Aorta (tissue), 5 donors: ENCODE results near the gene TMEM139. TPM values are rescaled to one million over a fixed set of nuclear protein-coding genes. Genes with fewer than 3 reads are reported as not detected.
A peak's percentile ranks its signal among the peaks of the same experiment; 100 is the strongest.

Source experiments
- ATAC-seq: fragments of 200-7000 bp; cut with Tn5 transposase; one replicate; pipeline ENCODE4 v1.9.1; 2022; ENCODE audit warnings: moderate library complexity; ENCODE audit not compliant: low FRiP score
- DNase-seq, 2 donors: peaks; one replicate each; pipeline ENCODE4 v3.0.0-alpha.2; 2020
- H3K27ac ChIP-seq, 2 donors: one replicate each; pipeline ENCODE4 v1.5.1; 2013; ENCODE audit warnings: low read length in 2 of 2, mild to moderate bottlenecking in 2 of 2, moderate library complexity in 2 of 2, control low read depth in 1 of 2, inconsistent platforms in 1 of 2, low read depth in 1 of 2
- H3K27me3 ChIP-seq, 2 donors: one replicate each; pipeline ENCODE4 v1.6.1; 2013; ENCODE audit warnings: control low read depth in 1 of 2, low read length in 1 of 2, mild to moderate bottlenecking in 1 of 2, moderate library complexity in 1 of 2; ENCODE audit not compliant: insufficient read depth in 2 of 2, control insufficient read depth in 1 of 2
- H3K36me3 ChIP-seq, 2 donors: one replicate each; pipeline ENCODE4 v1.6.1; 2013; ENCODE audit warnings: control low read depth in 1 of 2, low read length in 1 of 2, mild to moderate bottlenecking in 1 of 2; ENCODE audit not compliant: insufficient read depth in 2 of 2, control insufficient read depth in 1 of 2
- H3K4me1 ChIP-seq, 2 donors: one replicate each; pipeline ENCODE4 v1.6.1; 2013; ENCODE audit warnings: low read length in 2 of 2, control low read depth in 1 of 2, mild to moderate bottlenecking in 1 of 2, moderate library complexity in 1 of 2; ENCODE audit not compliant: insufficient read depth in 2 of 2, control insufficient read depth in 1 of 2
- H3K4me3 ChIP-seq, 2 donors: one replicate each; pipeline ENCODE4 v1.5.1; 2013; ENCODE audit warnings: low read length in 2 of 2, control low read depth in 1 of 2, mild to moderate bottlenecking in 1 of 2
- H3K9me3 ChIP-seq: one replicate; pipeline ENCODE4 v1.6.1; 2013; ENCODE audit warnings: mild to moderate bottlenecking, low read length; ENCODE audit not compliant: control insufficient read depth
- WGBS, 2 donors: extraction: QIAGEN DNeasy Blood & Tissue Kit; methylation state at CpG; one replicate each; pipeline ENCODE4 v1.1.7; 2013; 5-methylcytosine and 5-hydroxymethylcytosine counted together
- intact Hi-C, 2 donors: fragments of 100-400 bp; cut with DNase I; formaldehyde crosslinking; loops; one replicate each; pipeline versions ENCODE4 v1.14.2 to v1.15.0; 2022
- polyA plus RNA-seq, 2 donors: library from polyadenylated mRNA; stranded (reverse); fragments of 200-250 nt; gene quantifications; one replicate each; pipeline ENCODE4 v1.2.3, GENCODE V29; 2013
- total RNA-seq, 2 donors: library from RNA; stranded (reverse); fragmentation: NEBNext Ultra II Directional; extraction: Animal tissue kit (Norgen Biotek cat#: 25700); gene quantifications; one replicate each; pipeline ENCODE4 v1.2.1, GENCODE V29; 2021
- donor health status: healthy with polysubstance abuse.
- donor health status: Bipolar disorder and iron deficiency.
- donor health status: DM: no; HTN: no; CAD: no.
- donor health status: DM: no; HTN: no; CAD: no.
- donor health status: DM: yes; HTN: yes; CAD: no.

TMEM139 gene
- total and polyA plus RNA-seq, 4 donors: 0.10 to 17.3 (median 0.75) TPM

DNA sequence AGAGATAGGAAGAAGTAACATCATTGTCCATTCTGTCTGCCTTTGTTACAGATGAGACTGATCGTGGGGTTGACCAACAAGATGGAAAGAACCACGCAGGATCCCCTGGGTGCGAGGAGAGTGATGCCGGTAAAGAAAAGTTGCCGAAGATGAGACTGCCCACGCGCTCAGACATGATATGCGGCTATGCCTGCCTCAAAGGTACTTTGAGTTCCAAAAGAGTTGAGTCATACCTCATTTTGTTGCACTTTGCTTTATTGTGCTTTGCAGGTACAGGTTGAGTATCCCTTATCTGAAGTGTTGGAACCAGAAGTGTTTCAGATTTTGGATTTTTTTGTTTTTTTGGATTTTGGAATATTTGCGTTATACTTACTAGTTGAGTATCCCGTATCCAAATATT lies 19.0 kb downstream of the TMEM139 start:
- H3K36me3 ChIP-seq: peaks cover 13 to 21% of the 10 kb centered on the region in 2 donors
- H3K27me3 ChIP-seq: no peaks in the 10 kb centered on the region
- intact Hi-C loops: loop anchor here (2.0 to 5.0 kb wide), 2 partner anchors 61 to 63 kb away; no protein-coding TSS in a partner anchor
- whole genome bisulfite sequencing, 2 donors: 94 to 97% methylated on average over 10 of the region's 10 CpGs
- no peak overlapping the region for H3K27ac ChIP-seq
- no peak overlapping the region for H3K4me3 ChIP-seq
- ATAC-seq (no peak), DNase-seq (no peak)
- H3K4me1 ChIP-seq: no peaks in the 10 kb centered on the region
- H3K9me3 ChIP-seq: no peaks in the 10 kb centered on the region

DNA sequence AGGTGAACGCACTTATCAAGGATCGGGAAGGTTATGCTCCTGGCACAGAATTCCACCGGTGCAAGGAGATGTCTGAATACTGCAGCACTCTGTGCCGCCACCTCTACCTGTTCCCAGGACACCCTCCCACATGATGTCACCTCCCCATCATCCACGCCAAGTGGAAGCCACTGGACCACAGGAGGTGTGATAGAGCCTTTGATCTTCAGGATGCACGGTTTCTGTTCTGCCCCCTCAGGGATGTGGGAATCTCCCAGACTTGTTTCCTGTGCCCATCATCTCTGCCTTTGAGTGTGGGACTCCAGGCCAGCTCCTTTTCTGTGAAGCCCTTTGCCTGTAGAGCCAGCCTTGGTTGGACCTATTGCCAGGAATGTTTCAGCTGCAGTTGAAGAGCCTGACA lies 20.2 kb downstream of the TMEM139 start:
- ATAC-seq (no peak), DNase-seq (no peak)
- no peaks in the 10 kb centered on the region for H3K27me3 ChIP-seq
- H3K4me3 ChIP-seq: no peak overlapping the region
- peaks cover 13 to 21% of the 10 kb centered on the region in 2 donors for H3K36me3 ChIP-seq
- no peak overlapping the region for H3K27ac ChIP-seq
- intact Hi-C loops: loop anchor here (2.0 to 5.0 kb wide), 2 partner anchors 63 to 64 kb away; no protein-coding TSS in a partner anchor
- WGBS, 2 donors: 87 to 88% methylated on average over 6 of the region's 6 CpGs
- no peaks in the 10 kb centered on the region for H3K4me1 ChIP-seq
- no peaks in the 10 kb centered on the region for H3K9me3 ChIP-seq

DNA sequence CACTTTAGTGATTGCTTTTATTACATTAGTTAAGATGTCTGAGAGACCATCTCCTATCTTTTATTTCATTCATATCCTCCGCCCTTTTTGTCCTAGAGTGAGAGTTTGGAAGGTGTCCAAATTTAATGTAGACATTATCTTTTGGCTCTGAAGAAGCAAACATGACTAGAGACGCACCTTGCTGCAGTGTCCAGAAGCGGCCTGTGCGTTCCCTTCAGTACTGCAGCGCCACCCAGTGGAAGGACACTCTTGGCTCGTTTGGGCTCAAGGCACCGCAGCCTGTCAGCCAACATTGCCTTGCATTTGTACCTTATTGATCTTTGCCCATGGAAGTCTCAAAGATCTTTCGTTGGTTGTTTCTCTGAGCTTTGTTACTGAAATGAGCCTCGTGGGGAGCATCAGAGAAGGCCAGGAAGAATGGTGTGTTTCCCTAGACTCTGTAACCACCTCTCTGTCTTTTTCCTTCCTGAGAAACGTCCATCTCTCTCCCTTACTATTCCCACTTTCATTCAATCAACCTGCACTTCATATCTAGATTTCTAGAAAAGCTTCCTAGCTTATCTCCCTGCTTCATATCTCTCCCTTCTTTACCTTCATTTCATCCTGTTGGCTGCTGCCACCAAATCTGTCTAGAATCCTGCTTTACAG lies 20.8 kb downstream of the TMEM139 start:
- Histone ChIP-seq H3K27ac (no peak overlapping the region), H3K36me3 (peaks cover 13 to 18% of the 10 kb centered on the region in 2 donors), H3K4me1 (no peaks in the 10 kb centered on the region), H3K27me3 (no peaks in the 10 kb centered on the region), H3K4me3 (no peak overlapping the region), H3K9me3 (no peaks in the 10 kb centered on the region)
- WGBS, 2 donors: 57 to 60% methylated on average over 10 of the region's 10 CpGs
- intact Hi-C loops: loop anchor here in 1 of 2 donors (2.0 kb wide), 1 partner anchor 65 kb away; no protein-coding TSS in a partner anchor
- DNase-seq: peak; percentile 71 to 88
- ATAC-seq: peak; percentile 62

DNA sequence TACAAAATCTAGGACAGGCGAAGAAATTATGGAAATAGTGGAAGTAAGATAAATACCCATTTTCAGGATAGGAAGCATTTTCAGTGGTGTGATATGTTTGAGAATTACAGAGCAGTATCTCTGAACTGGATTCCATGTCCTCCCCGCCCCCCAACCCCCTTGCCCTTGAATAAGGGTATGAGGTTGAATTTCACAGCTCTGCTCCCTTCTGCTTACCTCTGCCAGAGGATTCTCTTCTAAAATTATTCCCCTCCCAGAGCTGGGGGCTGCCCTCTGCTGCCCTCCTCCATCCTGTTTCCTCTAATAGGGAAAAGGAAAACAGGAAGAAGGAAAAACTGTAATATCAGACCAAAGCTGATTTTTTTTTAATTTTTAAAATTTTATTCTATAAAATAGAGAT lies 23.9 kb downstream of the TMEM139 start:
- H3K4me3 ChIP-seq: no peak overlapping the region
- no peaks in the 10 kb centered on the region for H3K4me1 ChIP-seq
- H3K27ac ChIP-seq: no peak overlapping the region
- DNase-seq (no peak), ATAC-seq (no peak)
- H3K27me3 ChIP-seq: no peaks in the 10 kb centered on the region
- H3K9me3 ChIP-seq: no peaks in the 10 kb centered on the region
- H3K36me3 ChIP-seq: peaks cover 6 to 13% of the 10 kb centered on the region in 2 donors
- WGBS, 2 donors: 94 to 100% methylated on average over 2 of the region's 2 CpGs
- intact Hi-C loops: no loop called here

DNA sequence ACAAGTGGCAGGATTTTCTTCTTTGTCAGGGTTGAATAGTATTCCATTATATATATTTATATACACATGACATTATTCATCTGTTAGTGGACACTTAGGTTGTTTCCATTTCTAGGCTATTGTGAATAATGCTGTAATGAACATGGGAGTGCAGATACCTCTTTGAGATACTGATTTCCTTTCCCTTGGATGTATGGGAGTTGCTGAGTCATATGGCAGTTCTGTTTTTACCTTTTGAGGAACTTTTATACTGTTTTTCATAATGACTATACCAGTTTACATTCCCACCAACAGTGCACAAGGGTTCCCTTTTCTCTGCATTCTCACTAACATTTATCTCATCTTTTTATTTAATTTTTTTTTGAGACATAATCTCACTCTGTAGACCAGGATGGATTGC lies 29.4 kb downstream of the TMEM139 start:
- no peak for ATAC-seq
- H3K27ac ChIP-seq: no peak overlapping the region
- intact Hi-C loops: no loop called here

DNA sequence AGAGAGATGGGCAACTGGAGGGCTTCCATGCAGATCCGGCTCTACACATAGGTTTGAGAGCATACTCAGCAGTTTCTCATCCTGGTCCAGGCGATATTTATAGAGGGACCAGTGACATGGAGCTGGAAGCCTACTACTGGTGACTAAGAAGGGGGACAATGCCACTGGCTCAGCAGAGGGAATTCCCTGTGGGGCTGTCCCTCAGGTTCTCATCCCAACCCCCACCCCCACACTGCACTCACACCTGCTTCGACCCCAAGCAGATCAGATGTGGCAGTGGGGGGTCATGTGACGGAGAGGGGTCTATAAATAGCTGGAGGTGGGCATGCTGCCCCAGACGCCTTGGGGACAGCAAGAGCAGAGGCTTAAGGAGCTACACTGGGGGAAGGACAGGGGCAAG lies 31.0 kb downstream of the TMEM139 start, which contains the start of gene CLCN1:
TSS of gene CLCN1 (plus strand) at position 336 of the 400 bp plus-strand sequence. CDS start 102 bp downstream, outside the sequence.
- no peak within 1 kb of the TSS for H3K27ac ChIP-seq
- H3K9me3 ChIP-seq: no peaks in the 10 kb centered on the region
- WGBS, 2 donors: 59 to 72% methylated on average over 5 of the region's 5 CpGs
- ATAC-seq: no peak
- no peaks in the 10 kb centered on the region for H3K4me1 ChIP-seq
- H3K36me3 ChIP-seq: no peaks in the 10 kb centered on the region
- DNase-seq: no peak
- H3K27me3 ChIP-seq: no peaks in the 10 kb centered on the region
- H3K4me3 ChIP-seq: no peak within 1 kb of the TSS
- intact Hi-C loops: no loop called here

More for the DNA sequence above, 29.4 kb downstream of the TMEM139 start:
- Histone ChIP-seq H3K27me3 (no peaks in the 10 kb centered on the region), H3K36me3 (no peaks in the 10 kb centered on the region), H3K4me1 (no peaks in the 10 kb centered on the region), H3K9me3 (no peaks in the 10 kb centered on the region), H3K4me3 (no peak overlapping the region)
- DNase-seq: no peak

DNA sequence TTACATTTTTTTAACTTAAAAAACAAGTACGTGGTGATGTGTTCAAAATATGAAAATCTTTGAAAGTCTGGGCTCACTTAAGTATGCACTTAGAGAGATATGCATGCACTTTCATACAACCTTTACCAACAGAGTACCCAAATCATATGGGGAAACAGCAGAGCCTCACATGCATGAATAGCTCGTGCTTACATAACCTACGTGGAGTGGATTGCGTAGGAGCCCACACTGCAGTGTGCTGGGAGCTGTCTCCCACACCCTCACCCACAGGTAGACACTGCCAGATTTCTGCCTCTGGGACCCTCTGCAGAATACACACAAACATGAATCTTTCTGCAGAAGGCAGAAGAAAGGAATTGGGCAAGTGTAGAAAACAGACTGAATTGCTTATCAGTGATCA lies 31.7 kb downstream of the TMEM139 start:
- Histone ChIP-seq H3K27ac (no peak overlapping the region), H3K9me3 (no peaks in the 10 kb centered on the region), H3K4me3 (no peak overlapping the region), H3K27me3 (no peaks in the 10 kb centered on the region), H3K4me1 (no peaks in the 10 kb centered on the region), H3K36me3 (no peaks in the 10 kb centered on the region)
- no peak for DNase-seq
- intact Hi-C loops: no loop called here
- ATAC-seq: no peak
- 84 to 92% methylated on average over 4 of the region's 4 CpGs for WGBS, 2 donors

DNA sequence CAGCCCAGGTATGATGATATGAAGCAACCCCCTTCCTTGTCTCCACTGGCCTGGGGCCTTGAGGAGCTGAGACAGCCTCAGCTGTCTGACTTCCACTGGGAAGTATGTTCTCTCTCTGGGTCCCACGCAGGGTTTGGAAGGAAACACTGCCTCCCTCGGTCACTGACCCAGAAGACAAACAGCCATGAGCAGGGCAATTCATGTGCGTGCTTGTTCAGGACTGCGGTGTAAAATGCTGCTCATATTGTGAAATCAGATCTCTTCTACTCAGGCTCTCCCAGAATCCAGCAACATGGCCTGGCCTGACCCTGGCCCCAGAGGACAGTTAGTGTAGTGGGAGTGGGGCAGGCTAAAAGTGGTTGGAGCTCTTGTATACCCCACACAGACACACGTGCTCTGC lies 33.9 kb downstream of the TMEM139 start:
- Histone ChIP-seq H3K27ac (no peak overlapping the region), H3K4me1 (no peaks in the 10 kb centered on the region), H3K9me3 (no peaks in the 10 kb centered on the region), H3K36me3 (no peaks in the 10 kb centered on the region), H3K4me3 (no peak overlapping the region), H3K27me3 (no peaks in the 10 kb centered on the region)
- DNase-seq: no peak
- intact Hi-C loops: no loop called here
- whole genome bisulfite sequencing, 2 donors: 60% methylated on average over 5 of the region's 5 CpGs
- peak; percentile 19 for ATAC-seq

DNA sequence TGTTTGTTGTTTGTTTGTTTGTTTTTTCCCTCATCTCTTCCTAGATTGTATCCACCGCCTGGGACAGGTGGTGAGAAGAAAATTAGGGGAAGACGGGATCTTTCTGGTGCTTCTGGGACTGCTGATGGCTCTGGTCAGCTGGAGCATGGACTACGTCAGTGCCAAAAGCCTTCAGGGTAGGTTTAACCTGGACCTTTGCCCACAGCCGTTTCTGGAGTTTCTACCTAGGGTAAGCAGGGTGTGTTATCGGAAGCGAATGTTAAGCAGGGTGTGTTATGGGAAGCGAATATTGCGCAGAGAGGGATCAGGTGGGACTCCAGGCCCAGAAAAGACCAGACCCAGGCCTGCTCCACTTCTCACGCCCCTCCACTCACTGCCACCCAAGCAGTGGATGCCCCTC lies 35.9 kb downstream of the TMEM139 start:
- WGBS, 2 donors: 49 to 56% methylated on average over 9 of the region's 9 CpGs
- H3K36me3 ChIP-seq: no peaks in the 10 kb centered on the region

More for the DNA sequence above, 35.9 kb downstream of the TMEM139 start:
- DNase-seq (no peak), ATAC-seq (no peak)
- no peaks in the 10 kb centered on the region for H3K4me1 ChIP-seq
- no peaks in the 10 kb centered on the region for H3K27me3 ChIP-seq
- no peaks in the 10 kb centered on the region for H3K9me3 ChIP-seq
- intact Hi-C loops: loop anchor here in 1 of 2 donors (5.0 kb wide), 1 partner anchor 97 kb away; no protein-coding TSS in a partner anchor
- H3K27ac ChIP-seq: no peak overlapping the region
- no peak overlapping the region for H3K4me3 ChIP-seq
